Stimulated activated CD8-positive, alpha-beta memory T cell treated with anti-CD3 and anti-CD28 coated beads, Interleukin-15, amount 100 ng/mL, for 4 hours (primary cell): ENCODE measurements around the gene ZRANB2.
A peak's percentile ranks its signal among the peaks of the same experiment; 100 is the strongest.

ENCODE experiments used
- DNase-seq, 2 donors: peaks; one replicate each; pipeline ENCODE4 v3.0.0-alpha.2; 2020; ENCODE audit warnings: low read depth in 2 of 2

Gene ZRANB2

GRCh38 chr1:71068325-71069240 is 12.3 kb downstream of the ZRANB2 start:
- DNase-seq = no peak

- no peak for DNase-seq
These were observed 26.0 kb downstream of the ZRANB2 start for GRCh38 chr1:71054791-71055190.

GRCh38 chr1:71054281-71054731 is 26.5 kb downstream of the ZRANB2 start:
- DNase-seq = no peak

- DNase-seq = no peak
These were observed 27.1 kb downstream of the ZRANB2 start for GRCh38 chr1:71053758-71054157.

GRCh38 chr1:71053146-71053545 is 27.7 kb downstream of the ZRANB2 start:
- DNase-seq = no peak

- no peak for DNase-seq
These were observed 30.8 kb downstream of the ZRANB2 start for GRCh38 chr1:71049951-71050598.

GRCh38 chr1:71047635-71048607 is 32.9 kb downstream of the ZRANB2 start, which contains the start of gene PTGER3:
TSS of gene PTGER3 (minus strand) at chr1:71047816. CDS start at chr1:71047577, 239 bp downstream.
- DNase-seq = peak; percentile 23 to 41

- no peak for DNase-seq
These were observed 33.8 kb downstream of the ZRANB2 start for GRCh38 chr1:71046891-71047634.

GRCh38 chr1:71045463-71046028 is 35.3 kb downstream of the ZRANB2 start:
- no peak for DNase-seq

- DNase-seq = no peak
These were observed 36.0 kb downstream of the ZRANB2 start for GRCh38 chr1:71044833-71045232.

- no peak for DNase-seq
These were observed 37.8 kb downstream of the ZRANB2 start for GRCh38 chr1:71043065-71043464.

- DNase-seq = no peak
These were observed 39.0 kb downstream of the ZRANB2 start for GRCh38 chr1:71041806-71042205.

GRCh38 chr1:71039661-71040262 is 41.1 kb downstream of the ZRANB2 start:
- no peak for DNase-seq

GRCh38 chr1:71038942-71039341 is 41.9 kb downstream of the ZRANB2 start:
- no peak for DNase-seq

GRCh38 chr1:71037829-71038620 is 42.8 kb downstream of the ZRANB2 start:
- DNase-seq = no peak

- DNase-seq = no peak
These were observed 43.8 kb downstream of the ZRANB2 start for GRCh38 chr1:71037066-71037465.

- no peak for DNase-seq
These were observed 47.7 kb downstream of the ZRANB2 start for GRCh38 chr1:71033136-71033535.

GRCh38 chr1:71031426-71031825 is 49.4 kb downstream of the ZRANB2 start:
- DNase-seq = no peak

- no peak for DNase-seq
These were observed 50.8 kb downstream of the ZRANB2 start for GRCh38 chr1:71030026-71030425.
